Measurements from ENCODE around the gene GRIK5. TPM values are rescaled to one million over a fixed set of nuclear protein-coding genes. Genes with fewer than 3 reads are reported as not detected.
A peak's percentile ranks its signal among the peaks of the same experiment; 100 is the strongest.

The GRIK5 gene
- total RNA-seq, 1 donor from 2014 or later: 15.5 TPM

- H3K36me3 ChIP-seq: peaks cover 37 to 49% of the 10 kb centered on the region in 2 donors
- intact Hi-C loops (cut with DNase I): loop anchor here (5.0 to 10.0 kb wide), 8 partner anchors 144 to 814 kb away; partner anchors contain the start of genes ARHGEF1, DMAC2, GSK3A and HNRNPUL1
- H3K4me1 ChIP-seq: peaks cover 5 to 15% of the 10 kb centered on the region in 2 donors
- no peak overlapping the region for H3K27ac ChIP-seq
- no peak for TF ChIP-seq CTCF (IDR thresholded peaks at IDR 0.05)
- H3K9me3 ChIP-seq: no peaks in the 10 kb centered on the region
- no peak overlapping the region for H3K4me3 ChIP-seq
- no peak for DNase-seq (ENCODE audit: low spot score in 2 of 2)
- no peaks in the 10 kb centered on the region for H3K27me3 ChIP-seq
These were observed 8.7 kb upstream of the GRIK5 start for GRCh38 chr19:42078538-42079275.

- Histone ChIP-seq H3K36me3 (peaks cover 37 to 46% of the 10 kb centered on the region in 2 donors), H3K4me1 (peaks cover 5 to 15% of the 10 kb centered on the region in 2 donors), H3K27ac (no peak overlapping the region), H3K4me3 (no peak overlapping the region), H3K9me3 (no peaks in the 10 kb centered on the region), H3K27me3 (no peaks in the 10 kb centered on the region)
- intact Hi-C loops (cut with DNase I): loop anchor here (5.0 to 10.0 kb wide), 8 partner anchors 144 to 813 kb away; partner anchors contain the start of genes ARHGEF1, DMAC2, GSK3A and HNRNPUL1
- no peak for DNase-seq (ENCODE audit: low spot score in 2 of 2)
- TF ChIP-seq CTCF (IDR thresholded peaks at IDR 0.05): no peak
These were observed 8.1 kb upstream of the GRIK5 start for GRCh38 chr19:42078058-42078457.

- no peaks in the 10 kb centered on the region for H3K9me3 ChIP-seq
- no peak for TF ChIP-seq CTCF (IDR thresholded peaks at IDR 0.05)
- H3K4me1 ChIP-seq: peaks cover 5 to 15% of the 10 kb centered on the region in 2 donors
- peak overlapping the region; percentile 62 to 84 for H3K4me3 ChIP-seq
- no peaks in the 10 kb centered on the region for H3K27me3 ChIP-seq
- DNase-seq (ENCODE audit: low spot score in 2 of 2): peak in 1 of 2 donors; percentile 75
- peaks cover 30 to 32% of the 10 kb centered on the region in 2 donors for H3K36me3 ChIP-seq
- intact Hi-C loops (cut with DNase I): loop anchor here (5.0 to 10.0 kb wide), 8 partner anchors 146 to 812 kb away; partner anchors contain the start of genes ARHGEF1, DMAC2, GSK3A and HNRNPUL1
- H3K27ac ChIP-seq: peak overlapping the region; percentile 93
These were observed 6.5 kb upstream of the GRIK5 start for GRCh38 chr19:42076380-42076944.

GRCh38 chr19:42075616-42076379 is 5.8 kb upstream of the GRIK5 start, which contains the start of gene ZNF574:
TSS of gene ZNF574 (plus strand) at chr19:42076166. CDS start at chr19:42078607, 2,441 bp downstream.
- Histone ChIP-seq H3K27me3 (no peaks in the 10 kb centered on the region), H3K4me1 (peaks cover 5 to 15% of the 10 kb centered on the region in 2 donors), H3K9me3 (no peaks in the 10 kb centered on the region), H3K27ac (peak within 1 kb of the TSS; percentile 93), H3K4me3 (peak within 1 kb of the TSS; percentile 75 to 84), H3K36me3 (peaks cover 24 to 25% of the 10 kb centered on the region in 2 donors)
- no peak for TF ChIP-seq CTCF (IDR thresholded peaks at IDR 0.05)
- intact Hi-C loops (cut with DNase I): loop anchor here (2.0 to 10.0 kb wide), 9 partner anchors 117 to 811 kb away; partner anchors contain the start of genes ARHGEF1, DMAC2, GSK3A and HNRNPUL1
- DNase-seq (ENCODE audit: low spot score in 2 of 2): peak; percentile 96 to 99

GRCh38 chr19:42075364-42075615 is 5.3 kb upstream of the GRIK5 start:
- intact Hi-C loops (cut with DNase I): loop anchor here (2.0 to 10.0 kb wide), 9 partner anchors 116 to 810 kb away; partner anchors contain the start of genes ARHGEF1, DMAC2, GSK3A and HNRNPUL1
- Histone ChIP-seq H3K36me3 (peaks cover 19 to 20% of the 10 kb centered on the region in 2 donors), H3K9me3 (no peaks in the 10 kb centered on the region), H3K4me3 (peak overlapping the region; percentile 68 to 75), H3K4me1 (peaks cover 5 to 19% of the 10 kb centered on the region in 2 donors), H3K27me3 (no peaks in the 10 kb centered on the region), H3K27ac (peak overlapping the region; percentile 90 to 93)
- no peak for TF ChIP-seq CTCF (IDR thresholded peaks at IDR 0.05)
- no peak for DNase-seq (ENCODE audit: low spot score in 2 of 2)

Measured in ascending aorta (tissue), 2 donors.